SH-SY5Y (cell line): ENCODE measurements around the gene SFI1.

Experiments
- GATA2 ChIP-seq: IDR thresholded peaks from 2 replicates; pipeline ENCODE4 v1.6.1; 2011; ENCODE audit warnings: mild to moderate bottlenecking, low read depth, low read length
- GATA3 ChIP-seq: IDR thresholded peaks from 2 replicates; pipeline ENCODE4 v1.6.1; 2011; ENCODE audit warnings: low read depth, mild to moderate bottlenecking, low read length, moderate library complexity

- TF ChIP-seq GATA2, result no peak
- no peak for TF ChIP-seq GATA3
These were observed 405 bp downstream of the SFI1 start for GRCh38 chr22:31496735-31497146.
